CD1c-positive myeloid dendritic cell (primary cell): ENCODE data around the gene TULP4.
A peak's percentile ranks its signal among the peaks of the same experiment; 100 is the strongest.

Source experiments
- DNase-seq: peaks from one replicate; pipeline ENCODE4 v3.0.0-alpha.2; 2016; ENCODE audit errors: extremely low spot score

Gene TULP4

GRCh38 chr6:158418501-158418900, 106.2 kb downstream of the TULP4 start:
- DNase-seq, result no peak

DNA sequence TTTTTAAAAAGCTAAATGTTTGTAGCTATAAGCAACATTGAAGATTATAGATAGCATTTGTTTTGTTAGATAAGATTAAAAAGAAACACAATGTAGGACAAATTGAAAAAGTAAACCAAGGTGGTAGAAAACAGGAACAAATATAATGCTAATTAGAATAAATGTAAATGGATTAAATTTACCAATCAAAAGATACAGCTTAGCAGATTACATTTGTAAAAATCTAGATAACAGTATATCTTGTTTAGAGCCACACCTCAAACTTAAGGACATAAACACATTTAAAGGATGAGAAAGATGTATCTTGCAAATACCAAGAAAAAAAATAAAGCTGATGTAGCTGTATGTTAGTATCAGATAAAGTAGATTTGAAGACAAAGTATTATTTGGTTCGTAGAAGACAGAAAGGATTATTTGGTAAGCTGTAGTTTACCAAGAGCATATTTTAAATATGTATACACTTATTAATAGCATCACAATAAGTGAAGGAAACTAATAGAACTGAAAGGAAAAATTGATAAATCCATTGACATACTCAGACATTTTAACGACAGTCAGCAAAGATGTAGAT, 107.2 kb downstream of the TULP4 start:
- no peak for DNase-seq

DNA sequence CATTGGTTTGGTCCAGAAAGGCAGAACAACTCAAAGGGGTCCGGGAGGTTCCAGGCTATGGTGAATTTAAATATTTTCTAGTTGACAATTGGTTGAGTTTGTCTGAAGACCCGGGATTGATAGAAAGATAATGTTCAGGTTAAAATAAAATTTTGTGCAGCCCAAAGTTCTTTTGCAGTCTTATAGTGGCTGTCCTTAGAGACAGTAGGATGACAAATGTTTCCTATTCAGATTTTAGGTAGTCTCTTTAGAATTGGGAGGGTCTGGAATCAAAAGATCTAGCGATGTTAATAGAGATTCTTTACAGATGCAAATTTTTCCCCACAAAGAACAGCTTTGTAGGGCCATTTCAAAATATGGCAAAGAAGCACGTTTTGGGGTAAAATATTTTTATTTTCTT, 109.1 kb downstream of the TULP4 start:
- no peak for DNase-seq

GRCh38 chr6:158422629-158423238, 110.5 kb downstream of the TULP4 start:
- DNase-seq, result no peak

GRCh38 chr6:158431036-158431435, 118.8 kb downstream of the TULP4 start:
- no peak for DNase-seq

GRCh38 chr6:158431560-158431959, 119.3 kb downstream of the TULP4 start:
- no peak for DNase-seq

DNA sequence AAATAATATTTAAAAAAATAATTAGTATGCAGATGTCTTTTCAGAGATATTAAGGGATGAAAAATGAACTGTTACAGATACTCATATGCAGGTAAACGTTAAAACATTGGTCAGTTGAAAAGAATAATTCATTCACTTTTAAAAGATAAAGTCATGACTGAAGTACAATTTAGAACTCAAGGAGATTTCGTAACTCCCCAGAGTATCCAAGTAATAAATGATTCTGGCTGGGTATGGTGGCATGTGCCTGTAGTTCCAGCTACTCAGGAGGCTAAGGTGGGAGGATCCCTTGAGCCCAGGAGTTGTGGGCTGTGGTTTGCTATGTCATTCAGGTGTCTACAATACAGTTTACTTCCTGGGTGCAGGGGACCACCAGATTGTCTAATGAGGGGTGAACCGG, 125.3 kb downstream of the TULP4 start:
- no peak for DNase-seq

DNA sequence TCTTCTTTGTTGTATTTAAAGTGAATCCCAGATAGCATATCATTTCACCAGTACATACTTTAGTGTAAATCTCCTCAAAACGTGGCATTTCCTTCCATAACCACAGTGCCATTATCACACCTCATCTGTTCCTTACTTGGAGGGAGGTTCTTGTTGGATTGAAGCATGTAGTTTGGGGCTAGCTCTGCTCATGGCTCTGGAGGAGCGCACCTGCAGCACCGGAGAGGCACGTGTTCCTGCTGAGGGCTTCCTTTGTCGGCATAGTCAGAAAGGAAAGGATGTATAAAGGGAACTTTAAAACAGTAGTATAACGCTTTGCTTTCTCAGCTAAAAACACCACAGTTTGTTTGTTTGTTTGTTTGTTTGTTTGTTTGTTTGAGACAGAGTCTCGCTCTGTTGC, 126.0 kb downstream of the TULP4 start:
- DNase-seq, result no peak

DNA sequence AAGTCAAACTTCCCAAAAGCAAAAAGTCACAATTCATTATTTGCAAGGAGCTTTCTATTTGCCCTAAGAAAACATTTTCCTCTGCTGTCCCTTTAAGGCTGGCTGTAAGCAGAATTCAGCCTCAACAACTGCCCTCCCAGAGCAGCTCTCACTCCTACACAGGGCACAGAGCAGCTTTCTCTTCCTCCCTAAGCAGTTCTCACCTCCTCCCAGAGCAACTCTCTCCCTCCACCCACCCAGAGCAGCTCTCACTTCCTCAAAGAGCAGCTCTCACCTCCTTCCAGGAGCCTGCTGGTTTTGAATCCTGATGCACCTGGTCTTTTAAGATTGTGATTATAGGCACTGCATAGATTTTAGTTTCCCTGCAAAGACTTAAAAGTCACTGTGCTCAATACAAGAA, 127.0 kb downstream of the TULP4 start:
- peak; percentile 75 for DNase-seq

- DNase-seq, result no peak
Observed at GRCh38 chr6:158441716-158442215, 129.5 kb downstream of the TULP4 start.

- DNase-seq, result no peak
Observed at GRCh38 chr6:158442306-158442705, 130.0 kb downstream of the TULP4 start.

- no peak for DNase-seq
Observed at GRCh38 chr6:158445426-158446085, 133.3 kb downstream of the TULP4 start.

DNA sequence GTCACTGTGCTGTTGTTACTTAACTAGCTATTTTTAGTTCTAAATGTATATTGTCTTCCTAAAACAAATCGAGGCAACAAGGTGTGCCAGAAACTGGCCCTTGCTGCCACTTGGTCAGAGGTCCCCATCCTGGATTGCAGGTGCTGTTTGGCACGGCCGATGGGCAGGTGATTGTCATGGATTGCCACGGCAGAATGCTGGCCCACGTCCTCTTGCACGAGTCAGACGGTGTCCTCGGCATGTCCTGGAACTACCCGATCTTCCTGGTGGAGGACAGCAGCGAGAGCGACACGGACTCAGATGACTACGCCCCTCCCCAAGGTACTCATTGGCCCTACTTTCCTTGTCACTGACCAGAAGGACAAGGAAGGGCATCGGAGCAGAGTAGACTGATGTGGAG, 136.6 kb downstream of the TULP4 start:
- no peak for DNase-seq

DNA sequence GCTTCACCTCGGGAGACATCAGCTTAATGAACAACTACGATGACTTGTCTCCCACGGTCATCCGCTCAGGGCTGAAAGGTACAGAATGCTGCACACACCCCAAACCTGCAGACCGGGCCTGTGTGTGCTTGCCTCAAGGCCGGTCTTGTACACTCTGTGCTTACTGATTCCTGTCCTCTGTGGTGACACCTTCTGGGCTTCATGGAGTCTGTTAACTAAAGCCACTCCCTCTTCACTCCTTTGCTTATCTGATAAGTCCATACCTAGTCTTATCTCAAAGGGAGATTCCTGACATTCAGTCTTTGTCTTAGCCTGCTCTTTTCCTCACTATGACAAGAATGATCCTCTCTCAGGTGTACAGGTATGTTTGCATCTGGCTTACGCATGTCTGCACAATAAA, 139.9 kb downstream of the TULP4 start:
- no peak for DNase-seq

DNA sequence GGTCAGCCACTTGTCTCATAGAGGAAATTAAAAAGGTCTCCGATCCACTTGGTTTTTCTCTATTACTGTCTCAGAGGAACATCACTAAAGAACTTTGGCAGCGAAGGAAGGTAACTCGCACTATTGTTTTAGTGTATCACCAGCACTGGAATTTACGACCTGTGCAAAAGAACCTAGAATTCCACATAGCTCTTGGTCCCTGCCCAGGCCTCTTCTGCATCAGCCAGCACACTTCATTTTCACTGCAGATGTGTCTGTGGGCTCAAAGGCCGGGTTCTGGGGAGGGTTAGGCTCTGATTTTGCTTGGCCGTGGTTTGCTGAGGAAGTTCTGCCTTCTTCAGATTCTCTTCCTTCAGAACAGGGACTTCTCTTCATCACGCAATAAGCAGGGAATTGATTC, 144.9 kb downstream of the TULP4 start:
- no peak for DNase-seq

DNA sequence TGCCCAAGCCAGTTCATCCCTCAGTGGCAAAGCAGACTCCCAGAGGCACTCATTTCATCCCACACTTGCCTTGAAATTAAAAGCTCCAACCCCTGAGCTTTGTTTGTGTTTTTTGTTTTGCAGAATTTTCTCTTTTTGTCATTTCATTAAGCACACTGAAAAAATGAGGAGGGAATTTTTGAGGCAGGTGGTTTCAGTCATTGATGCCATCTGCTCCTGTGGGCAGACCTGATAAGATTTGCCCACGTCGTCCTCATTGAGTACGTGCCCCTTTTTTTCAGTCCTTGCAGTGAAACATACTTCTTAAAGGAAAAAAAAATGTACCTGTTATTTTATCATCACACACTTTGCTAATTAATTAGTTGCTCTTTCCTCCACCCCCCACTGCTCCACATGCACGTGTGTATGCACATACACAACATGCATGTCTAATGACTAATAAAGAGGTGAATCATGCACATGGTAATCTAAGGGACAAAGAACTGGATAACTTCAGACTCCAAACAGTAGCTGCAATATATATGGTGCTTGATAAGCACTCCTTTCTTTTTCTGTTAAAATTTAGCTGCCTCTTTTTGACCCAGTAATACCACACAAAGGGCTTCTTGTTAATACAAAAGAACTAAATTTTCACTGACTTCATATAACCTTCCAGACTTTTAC, 145.5 kb downstream of the TULP4 start:
- DNase-seq, result no peak

- DNase-seq, result no peak
Observed at GRCh38 chr6:158459726-158460125, 147.5 kb downstream of the TULP4 start.

GRCh38 chr6:158460602-158461169, 148.4 kb downstream of the TULP4 start:
- DNase-seq, result no peak

DNA sequence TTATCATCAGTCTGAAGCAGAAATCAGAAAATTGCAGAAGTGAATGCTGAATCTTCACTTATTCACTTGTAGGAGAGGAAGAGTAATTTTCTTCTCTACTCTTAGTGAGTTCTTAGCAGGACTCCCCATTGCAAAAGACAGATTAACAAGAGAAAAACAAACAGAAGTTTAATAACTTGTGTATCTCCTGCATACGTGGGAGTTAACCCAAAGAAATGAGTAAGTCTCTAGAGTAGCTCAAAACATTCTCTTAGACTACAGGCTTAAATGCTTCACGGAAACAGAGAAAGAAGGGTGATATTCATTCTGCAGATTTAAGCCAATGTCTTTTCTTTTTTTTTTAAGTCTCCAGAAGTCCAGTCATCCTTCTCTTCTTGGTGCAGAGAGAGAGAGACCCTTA, 149.7 kb downstream of the TULP4 start:
- DNase-seq, result no peak

DNA sequence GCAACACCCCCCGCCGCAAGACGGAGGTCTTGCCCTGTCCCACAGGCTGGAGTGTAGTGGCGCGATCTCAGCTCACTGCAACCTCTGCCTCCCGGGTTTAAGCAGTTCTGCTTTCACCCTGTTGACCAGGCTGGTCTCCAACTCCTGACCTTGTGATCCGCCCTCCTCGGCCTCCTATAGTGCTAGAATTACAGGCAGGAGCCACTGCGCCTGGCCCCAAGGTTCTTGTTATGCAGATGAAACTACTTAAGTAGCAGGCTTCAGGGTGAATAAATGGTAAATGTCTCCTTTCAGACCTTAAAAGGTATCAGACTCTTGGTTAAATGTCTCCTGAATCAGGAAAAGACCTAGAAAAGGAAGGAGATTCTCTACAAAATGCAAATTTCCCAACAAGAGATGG, 152.2 kb downstream of the TULP4 start:
- DNase-seq, result no peak

DNA sequence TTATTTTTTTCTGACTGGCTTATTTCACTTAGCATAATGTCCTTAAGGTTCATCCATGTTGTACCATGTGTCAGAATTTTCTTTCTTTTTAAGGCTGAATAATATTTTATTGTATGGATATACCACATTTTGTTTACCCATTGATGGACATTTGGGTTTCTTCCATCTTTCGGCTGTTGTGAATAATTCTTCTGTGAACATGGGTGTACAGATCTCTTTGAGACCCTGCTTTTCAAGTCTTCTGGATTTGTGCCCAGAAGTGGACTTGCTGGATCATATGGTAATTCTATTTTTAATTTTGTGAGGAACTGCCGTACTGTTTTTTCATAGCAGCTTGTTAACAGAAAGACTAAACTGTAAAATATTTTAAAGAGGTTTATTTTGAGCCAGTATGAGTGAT, 153.0 kb downstream of the TULP4 start:
- no peak for DNase-seq

GRCh38 chr6:158465747-158466146, 153.5 kb downstream of the TULP4 start:
- no peak for DNase-seq

- no peak for DNase-seq
Observed at GRCh38 chr6:158467923-158468322, 155.7 kb downstream of the TULP4 start.
